ENCODE data around the gene PPP1R14B. TPM values are rescaled to one million over a fixed set of nuclear protein-coding genes. Genes with fewer than 3 reads are reported as not detected.

The PPP1R14B gene
- total and polyA plus RNA-seq, 2 of the 13 experiments (the other 11 are each of a cell fraction or from before 2014, with no cell fraction given) = 110 to 148 TPM

- no peak for TF ChIP-seq SP1 (IDR thresholded peaks at IDR 0.05)
- TF ChIP-seq SP1 (CRISPR knock-in tag; IDR thresholded peaks at IDR 0.05) = peak; percentile 64
- no peak for TF ChIP-seq MAF1 (CRISPR knock-in tag; IDR thresholded peaks at IDR 0.05; ENCODE audit: borderline replicate concordance)
- TF ChIP-seq ZNF30 (CRISPR knock-in tag; IDR thresholded peaks at IDR 0.05) = no peak
- TF ChIP-seq ZNF280B (CRISPR knock-in tag; IDR thresholded peaks at IDR 0.05; ENCODE audit: borderline replicate concordance) = peak; percentile 63; the same call in 1 of the 2 replicates
- no peak for TF ChIP-seq PRDM4 (CRISPR knock-in tag; IDR thresholded peaks at IDR 0.05; ENCODE audit: borderline replicate concordance)
- no peak for TF ChIP-seq EP300 (IDR thresholded peaks at IDR 0.05; ENCODE audit: low read depth in 2 of 2, low read length in 2 of 2)
- TF ChIP-seq EP300 (CRISPR knock-in tag; IDR thresholded peaks at IDR 0.05; ENCODE audit: borderline replicate concordance) = no peak
- TF ChIP-seq AHR (CRISPR knock-in tag; IDR thresholded peaks at IDR 0.05) = no peak
- no peak for TF ChIP-seq MIER3 (CRISPR knock-in tag; IDR thresholded peaks at IDR 0.05; ENCODE audit: borderline replicate concordance)
- TF ChIP-seq FOXA3 (CRISPR knock-in tag; IDR thresholded peaks at IDR 0.05) = no peak
- TF ChIP-seq ATF7 (IDR thresholded peaks at IDR 0.05) = no peak
- TF ChIP-seq ATF7 (CRISPR knock-in tag; IDR thresholded peaks at IDR 0.05) = no peak
- peak; percentile 24 for TF ChIP-seq MAX (IDR thresholded peaks at IDR 0.05)
- TF ChIP-seq SIN3B (IDR thresholded peaks at IDR 0.05; ENCODE audit: low read length) = no peak
- no peak for TF ChIP-seq AHDC1 (CRISPR knock-in tag; IDR thresholded peaks at IDR 0.05; ENCODE audit: borderline replicate concordance)
- no peak for TF ChIP-seq ZNF383 (CRISPR knock-in tag; IDR thresholded peaks at IDR 0.05; ENCODE audit: borderline replicate concordance)
- no peak for TF ChIP-seq PAF1 (CRISPR knock-in tag; IDR thresholded peaks at IDR 0.05)
- TF ChIP-seq ZNF775 (CRISPR knock-in tag; IDR thresholded peaks at IDR 0.05; ENCODE audit: borderline replicate concordance) = no peak
- 0 out of 2 replicates have a peak, but pooled peaks have one; percentile 32 for TF ChIP-seq KMT2A (CRISPR knock-in tag; IDR thresholded peaks at IDR 0.05)
- TF ChIP-seq PRMT3 (CRISPR knock-in tag; IDR thresholded peaks at IDR 0.05; ENCODE audit: borderline replicate concordance, low read depth) = no peak
These were observed 16.4 kb downstream of the PPP1R14B start, which contains the start of gene DNAJC4 (continued) for GRCh38 chr11:64230171-64230984.

Data from HepG2 (cell line).